Measurements from ENCODE around the gene KIF1A. TPM values are rescaled to one million over a fixed set of nuclear protein-coding genes. Genes with fewer than 3 reads are reported as not detected.

KIF1A gene
- total and polyA plus RNA-seq, 7 experiments from 2014 or later = 0.24 TPM; not detected in 6

DNA sequence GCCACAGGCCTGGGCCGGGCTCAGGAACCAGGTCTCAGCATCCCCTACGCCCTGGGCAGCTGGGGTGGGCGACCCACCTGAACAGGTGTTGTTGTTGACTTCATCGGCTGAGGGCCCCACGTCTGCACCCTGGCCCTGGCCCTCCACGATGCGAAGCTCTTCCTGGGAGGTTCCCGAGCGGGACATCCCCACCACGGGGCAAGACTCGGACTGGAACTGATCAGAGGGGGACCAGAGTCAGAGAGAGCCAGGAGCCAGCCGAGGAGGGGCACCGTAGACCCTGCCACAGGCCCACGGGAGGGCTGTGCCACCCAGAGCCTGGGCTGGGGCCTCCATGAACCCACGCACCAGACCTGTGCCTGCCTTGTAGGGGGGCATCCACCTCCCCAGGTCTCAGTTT, 74.1 kb downstream of the KIF1A start:
- intact Hi-C loops (cut with micrococcal nuclease) = no loop called here
- H3K36me3 Mint-ChIP-seq = no peaks in the 10 kb centered on the region
- H3K27ac ChIP-seq (ENCODE audit: low read depth, low read length) = no peak overlapping the region
- no peaks in the 10 kb centered on the region for H3K9me3 Mint-ChIP-seq
- no peak for DNase-seq
- no peak for ATAC-seq
- no peak overlapping the region for H3K4me3 Mint-ChIP-seq
- no peaks in the 10 kb centered on the region for H3K9me3 ChIP-seq (ENCODE audit: control insufficient read depth in 2 of 3, low read length in 3 of 3)
- H3K27ac Mint-ChIP-seq = no peak overlapping the region
- no peaks in the 10 kb centered on the region for H3K4me1 ChIP-seq (ENCODE audit: control insufficient read depth in 2 of 2, insufficient read depth in 2 of 2, low read length in 2 of 2)
- CTCF ChIA-PET = no interaction called here
- H3K27me3 ChIP-seq (ENCODE audit: control insufficient read depth in 2 of 2, insufficient read depth in 2 of 2, low read length in 2 of 2) = no peaks in the 10 kb centered on the region
- no peaks in the 10 kb centered on the region for H3K27me3 Mint-ChIP-seq
- peaks cover 0 to 2% (median 0%) of the 10 kb centered on the region in 7 donors for H3K4me1 Mint-ChIP-seq
- POLR2A ChIA-PET = no interaction called here
- H3K4me3 ChIP-seq (ENCODE audit: low read length) = no peak overlapping the region
- H3K36me3 ChIP-seq (ENCODE audit: control insufficient read depth in 2 of 3, insufficient read depth in 3 of 3, low read length in 3 of 3) = no peaks in the 10 kb centered on the region

GRCh38 chr2:240745456-240745855, 74.6 kb downstream of the KIF1A start:
- Mint-ChIP-seq H3K4me3 (no peak overlapping the region), H3K36me3 (no peaks in the 10 kb centered on the region), H3K27me3 (no peaks in the 10 kb centered on the region), H3K27ac (no peak overlapping the region), H3K9me3 (no peaks in the 10 kb centered on the region), H3K4me1 (peaks cover 0 to 2% (median 0%) of the 10 kb centered on the region in 7 donors)
- ATAC-seq (no peak), DNase-seq (no peak)
- CTCF ChIA-PET = no interaction called here
- H3K27me3 ChIP-seq (ENCODE audit: control insufficient read depth in 2 of 2, insufficient read depth in 2 of 2, low read length in 2 of 2) = no peaks in the 10 kb centered on the region
- H3K9me3 ChIP-seq (ENCODE audit: control insufficient read depth in 2 of 3, low read length in 3 of 3) = no peaks in the 10 kb centered on the region
- H3K4me3 ChIP-seq (ENCODE audit: low read length) = no peak overlapping the region
- intact Hi-C loops (cut with micrococcal nuclease) = no loop called here
- H3K36me3 ChIP-seq (ENCODE audit: control insufficient read depth in 2 of 3, insufficient read depth in 3 of 3, low read length in 3 of 3) = no peaks in the 10 kb centered on the region
- H3K27ac ChIP-seq (ENCODE audit: low read depth, low read length) = no peak overlapping the region
- POLR2A ChIA-PET = no interaction called here
- H3K4me1 ChIP-seq (ENCODE audit: control insufficient read depth in 2 of 2, insufficient read depth in 2 of 2, low read length in 2 of 2) = no peaks in the 10 kb centered on the region

DNA sequence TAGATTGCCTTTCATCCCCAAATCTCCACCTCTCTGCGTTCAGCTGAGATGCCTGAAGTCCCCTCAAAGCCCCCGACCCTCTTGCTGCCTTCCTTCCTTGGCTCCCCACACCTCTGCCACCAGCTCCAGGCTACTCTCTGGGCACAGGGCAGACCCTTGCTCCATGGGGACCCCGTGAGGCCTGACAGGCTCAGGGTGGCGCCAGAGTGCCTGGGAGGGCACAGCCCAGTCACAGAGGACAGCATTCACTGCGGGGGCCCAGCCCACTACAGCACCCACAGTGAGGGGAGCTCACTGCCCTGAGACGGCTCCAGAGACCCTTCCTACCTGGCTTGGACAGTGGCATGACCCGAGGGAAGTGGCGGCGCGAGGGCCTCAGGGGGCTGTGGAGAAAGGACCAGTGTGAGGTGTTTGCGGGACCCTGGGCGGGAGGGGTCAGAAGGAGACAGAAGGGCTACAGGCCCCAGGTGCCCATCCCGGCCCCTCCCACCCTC, 77.4 kb downstream of the KIF1A start:
- Histone ChIP-seq H3K36me3 (ENCODE audit: control insufficient read depth in 2 of 3, insufficient read depth in 3 of 3, low read length in 3 of 3) (no peaks in the 10 kb centered on the region), H3K4me1 (ENCODE audit: control insufficient read depth in 2 of 2, insufficient read depth in 2 of 2, low read length in 2 of 2) (no peaks in the 10 kb centered on the region), H3K4me3 (ENCODE audit: low read length) (no peak overlapping the region), H3K27me3 (ENCODE audit: control insufficient read depth in 2 of 2, insufficient read depth in 2 of 2, low read length in 2 of 2) (no peaks in the 10 kb centered on the region), H3K9me3 (ENCODE audit: control insufficient read depth in 2 of 3, low read length in 3 of 3) (no peaks in the 10 kb centered on the region), H3K27ac (ENCODE audit: low read depth, low read length) (no peak overlapping the region)
- intact Hi-C loops (cut with micrococcal nuclease) = no loop called here
- Mint-ChIP-seq H3K4me1 (peaks cover 0 to 10% (median 0%) of the 10 kb centered on the region in 7 donors), H3K27me3 (no peaks in the 10 kb centered on the region), H3K27ac (no peak overlapping the region), H3K4me3 (no peak overlapping the region), H3K36me3 (no peaks in the 10 kb centered on the region), H3K9me3 (no peaks in the 10 kb centered on the region)
- DNase-seq = no peak
- ChIA-PET CTCF (no interaction called here), POLR2A (no interaction called here)
- no peak for ATAC-seq

GRCh38 chr2:240741091-240741490, 78.9 kb downstream of the KIF1A start:
- ATAC-seq = no peak
- POLR2A ChIA-PET = no interaction called here
- Histone ChIP-seq H3K4me1 (ENCODE audit: control insufficient read depth in 2 of 2, insufficient read depth in 2 of 2, low read length in 2 of 2) (no peaks in the 10 kb centered on the region), H3K4me3 (ENCODE audit: low read length) (no peak overlapping the region), H3K27ac (ENCODE audit: low read depth, low read length) (no peak overlapping the region), H3K27me3 (ENCODE audit: control insufficient read depth in 2 of 2, insufficient read depth in 2 of 2, low read length in 2 of 2) (no peaks in the 10 kb centered on the region), H3K36me3 (ENCODE audit: control insufficient read depth in 2 of 3, insufficient read depth in 3 of 3, low read length in 3 of 3) (no peaks in the 10 kb centered on the region), H3K9me3 (ENCODE audit: control insufficient read depth in 2 of 3, low read length in 3 of 3) (no peaks in the 10 kb centered on the region)
- H3K27ac Mint-ChIP-seq = no peak overlapping the region
- H3K4me1 Mint-ChIP-seq = peaks cover 0 to 10% (median 0%) of the 10 kb centered on the region in 7 donors
- CTCF ChIA-PET = no interaction called here
- H3K27me3 Mint-ChIP-seq = no peaks in the 10 kb centered on the region
- no peaks in the 10 kb centered on the region for H3K36me3 Mint-ChIP-seq
- DNase-seq = no peak
- no peak overlapping the region for H3K4me3 Mint-ChIP-seq
- H3K9me3 Mint-ChIP-seq = no peaks in the 10 kb centered on the region
- intact Hi-C loops (cut with micrococcal nuclease) = loop anchor here in 1 of 2 donors (2.0 kb wide), 1 partner anchor 118 kb away; no protein-coding TSS in a partner anchor

- H3K9me3 Mint-ChIP-seq = no peaks in the 10 kb centered on the region
- no peaks in the 10 kb centered on the region for H3K36me3 ChIP-seq (ENCODE audit: control insufficient read depth in 2 of 3, insufficient read depth in 3 of 3, low read length in 3 of 3)
- no peak overlapping the region for H3K27ac ChIP-seq (ENCODE audit: low read depth, low read length)
Measured at GRCh38 chr2:240739797-240740196, 80.2 kb downstream of the KIF1A start.

GRCh38 chr2:240737958-240738357, 82.1 kb downstream of the KIF1A start:
- POLR2A ChIA-PET = no interaction called here
- Histone ChIP-seq H3K27me3 (ENCODE audit: control insufficient read depth in 2 of 2, insufficient read depth in 2 of 2, low read length in 2 of 2) (no peaks in the 10 kb centered on the region), H3K36me3 (ENCODE audit: control insufficient read depth in 2 of 3, insufficient read depth in 3 of 3, low read length in 3 of 3) (no peaks in the 10 kb centered on the region), H3K4me1 (ENCODE audit: control insufficient read depth in 2 of 2, insufficient read depth in 2 of 2, low read length in 2 of 2) (no peaks in the 10 kb centered on the region), H3K4me3 (ENCODE audit: low read length) (no peak overlapping the region), H3K27ac (ENCODE audit: low read depth, low read length) (no peak overlapping the region), H3K9me3 (ENCODE audit: control insufficient read depth in 2 of 3, low read length in 3 of 3) (no peaks in the 10 kb centered on the region)
- H3K36me3 Mint-ChIP-seq = no peaks in the 10 kb centered on the region
- ATAC-seq = no peak
- no peaks in the 10 kb centered on the region for H3K27me3 Mint-ChIP-seq
- peaks cover 0 to 10% (median 0%) of the 10 kb centered on the region in 7 donors for H3K4me1 Mint-ChIP-seq
- no peak for DNase-seq
- intact Hi-C loops (cut with micrococcal nuclease) = no loop called here
- CTCF ChIA-PET = no interaction called here
- H3K27ac Mint-ChIP-seq = no peak overlapping the region
- no peak overlapping the region for H3K4me3 Mint-ChIP-seq
- no peaks in the 10 kb centered on the region for H3K9me3 Mint-ChIP-seq

More at GRCh38 chr2:240739797-240740196, 80.2 kb downstream of the KIF1A start:
- H3K36me3 Mint-ChIP-seq = no peaks in the 10 kb centered on the region
- H3K4me3 ChIP-seq (ENCODE audit: low read length) = no peak overlapping the region
- H3K9me3 ChIP-seq (ENCODE audit: control insufficient read depth in 2 of 3, low read length in 3 of 3) = no peaks in the 10 kb centered on the region
- CTCF ChIA-PET = no interaction called here
- ATAC-seq = peak; percentile 37
- peak overlapping the region in 6 of 9 donors; percentile 9 to 86 (median 55) for H3K27ac Mint-ChIP-seq
- H3K4me1 ChIP-seq (ENCODE audit: control insufficient read depth in 2 of 2, insufficient read depth in 2 of 2, low read length in 2 of 2) = no peaks in the 10 kb centered on the region
- H3K27me3 ChIP-seq (ENCODE audit: control insufficient read depth in 2 of 2, insufficient read depth in 2 of 2, low read length in 2 of 2) = no peaks in the 10 kb centered on the region
- H3K27me3 Mint-ChIP-seq = no peaks in the 10 kb centered on the region
- intact Hi-C loops (cut with micrococcal nuclease) = loop anchor here in 1 of 2 donors (2.0 kb wide), 1 partner anchor 117 kb away; no protein-coding TSS in a partner anchor
- peaks cover 0 to 10% (median 0%) of the 10 kb centered on the region in 7 donors for H3K4me1 Mint-ChIP-seq
- DNase-seq = peak in 5 of 9 donors; percentile 8 to 34 (median 18)
- H3K4me3 Mint-ChIP-seq = peak overlapping the region in 8 of 10 donors; percentile 40 to 74 (median 54)
- POLR2A ChIA-PET = interaction anchor here (1.0 kb wide), 1 partner anchor 153 kb away, joined by 3 read pairs; the partner anchor contains the start of gene CAPN10

DNA sequence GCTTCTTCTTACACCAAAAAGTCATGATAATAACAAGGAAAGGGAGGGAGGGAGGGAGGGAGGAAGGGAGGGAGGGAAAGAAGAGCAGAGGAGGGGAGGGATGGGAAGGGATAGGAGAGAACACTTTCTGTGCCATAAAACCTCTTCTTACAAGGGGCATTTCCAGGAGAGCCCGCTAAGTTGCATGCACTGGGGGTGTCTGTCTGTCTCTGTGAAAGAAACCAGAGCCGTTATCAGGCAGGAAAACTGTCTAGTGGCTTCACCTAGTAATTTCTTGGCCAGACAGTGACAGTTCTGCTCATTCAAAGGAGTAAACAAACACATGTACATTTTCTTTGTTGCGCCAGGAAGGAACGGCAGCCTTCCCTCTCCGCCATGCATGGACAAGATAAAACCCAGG, 82.5 kb downstream of the KIF1A start:
- ATAC-seq (no peak), DNase-seq (no peak)
- peaks cover 0 to 10% (median 0%) of the 10 kb centered on the region in 7 donors for H3K4me1 Mint-ChIP-seq
- no peaks in the 10 kb centered on the region for H3K27me3 Mint-ChIP-seq
- no peaks in the 10 kb centered on the region for H3K36me3 Mint-ChIP-seq
- no peak overlapping the region for H3K4me3 Mint-ChIP-seq
- no peaks in the 10 kb centered on the region for H3K9me3 ChIP-seq (ENCODE audit: control insufficient read depth in 2 of 3, low read length in 3 of 3)
- no peaks in the 10 kb centered on the region for H3K36me3 ChIP-seq (ENCODE audit: control insufficient read depth in 2 of 3, insufficient read depth in 3 of 3, low read length in 3 of 3)
- CTCF ChIA-PET = no interaction called here
- H3K27ac Mint-ChIP-seq = peak overlapping the region in 1 of 9 donors; percentile 47
- H3K27me3 ChIP-seq (ENCODE audit: control insufficient read depth in 2 of 2, insufficient read depth in 2 of 2, low read length in 2 of 2) = no peaks in the 10 kb centered on the region
- intact Hi-C loops (cut with micrococcal nuclease) = no loop called here
- H3K9me3 Mint-ChIP-seq = no peaks in the 10 kb centered on the region
- no peak overlapping the region for H3K27ac ChIP-seq (ENCODE audit: low read depth, low read length)
- POLR2A ChIA-PET = no interaction called here
- no peak overlapping the region for H3K4me3 ChIP-seq (ENCODE audit: low read length)
- no peaks in the 10 kb centered on the region for H3K4me1 ChIP-seq (ENCODE audit: control insufficient read depth in 2 of 2, insufficient read depth in 2 of 2, low read length in 2 of 2)
